ENCODE data around the gene OTOP3. TPM values are rescaled to one million over a fixed set of nuclear protein-coding genes. Genes with fewer than 3 reads are reported as not detected.
"Not testable (repeated sequence)": the region's sequence is repeated elsewhere in the genome, so short reads cannot be mapped to it uniquely, and the experiment has no call there.

Gene OTOP3
- total RNA-seq, 1 donor = not detected

GRCh38 chr17:74962622-74963394 lies 27.1 kb downstream of the OTOP3 start:
- no peak for TF ChIP-seq CTCF (IDR thresholded peaks at IDR 0.05; ENCODE audit: insufficient read depth, low read depth, low read length)
- no peak for DNase-seq (ENCODE audit: low read depth)
- no peak overlapping the region for H3K4me3 ChIP-seq (ENCODE audit: low read depth, low read length)

GRCh38 chr17:74963656-74964055 lies 28.0 kb downstream of the OTOP3 start:
- no peak for DNase-seq (ENCODE audit: low read depth)

GRCh38 chr17:74964246-74964761 lies 28.6 kb downstream of the OTOP3 start:
- DNase-seq (ENCODE audit: low read depth) = no peak
- H3K4me3 ChIP-seq (ENCODE audit: low read depth, low read length) = no peak overlapping the region
- TF ChIP-seq CTCF (IDR thresholded peaks at IDR 0.05; ENCODE audit: insufficient read depth, low read depth, low read length) = no peak

More at GRCh38 chr17:74963656-74964055, 28.0 kb downstream of the OTOP3 start:
- no peak overlapping the region for H3K4me3 ChIP-seq (ENCODE audit: low read depth, low read length)
- peak; percentile 13 for TF ChIP-seq CTCF (IDR thresholded peaks at IDR 0.05; ENCODE audit: insufficient read depth, low read depth, low read length)

- no peak for TF ChIP-seq CTCF (IDR thresholded peaks at IDR 0.05; ENCODE audit: insufficient read depth, low read depth, low read length)
- no peak overlapping the region for H3K4me3 ChIP-seq (ENCODE audit: low read depth, low read length)
- DNase-seq (ENCODE audit: low read depth) = no peak
Observed at GRCh38 chr17:74964988-74965622, 29.4 kb downstream of the OTOP3 start.

GRCh38 chr17:74968361-74968780 lies 32.7 kb downstream of the OTOP3 start:
- no peak for TF ChIP-seq CTCF (IDR thresholded peaks at IDR 0.05; ENCODE audit: insufficient read depth, low read depth, low read length)
- DNase-seq (ENCODE audit: low read depth) = no peak
- H3K4me3 ChIP-seq (ENCODE audit: low read depth, low read length) = no peak overlapping the region

- DNase-seq (ENCODE audit: low read depth); H3K4me3 ChIP-seq (ENCODE audit: low read depth, low read length): not testable (repeated sequence)
Observed at GRCh38 chr17:74969501-74969900, 33.8 kb downstream of the OTOP3 start.

GRCh38 chr17:74970395-74970794 lies 34.7 kb downstream of the OTOP3 start:
- no peak overlapping the region for H3K4me3 ChIP-seq (ENCODE audit: low read depth, low read length)
- DNase-seq (ENCODE audit: low read depth) = no peak
- TF ChIP-seq CTCF (IDR thresholded peaks at IDR 0.05; ENCODE audit: insufficient read depth, low read depth, low read length) = no peak
